GM18861 (cell line): ENCODE measurements around the gene CDC42BPB.

ENCODE experiments used
- ATAC-seq: cut with Tn5 transposase; IDR thresholded peaks from one replicate; pipeline ENCODE4 v1.9.1; 2021; ENCODE audit not compliant: unreplicated experiment

The CDC42BPB gene

GRCh38 chr14:102945346-102946130, 111.8 kb downstream of the CDC42BPB start:
- ATAC-seq = no peak

GRCh38 chr14:102944448-102945330, 112.7 kb downstream of the CDC42BPB start:
- ATAC-seq = no peak

GRCh38 chr14:102943979-102944378, 113.4 kb downstream of the CDC42BPB start:
- ATAC-seq = no peak

- ATAC-seq = no peak
Observed at GRCh38 chr14:102943454-102943853, 113.9 kb downstream of the CDC42BPB start.

- ATAC-seq = no peak
Observed at GRCh38 chr14:102942069-102942468, 115.3 kb downstream of the CDC42BPB start.

- no peak for ATAC-seq
Observed at GRCh38 chr14:102941419-102942011, 115.8 kb downstream of the CDC42BPB start.

- no peak for ATAC-seq
Observed at GRCh38 chr14:102940729-102941362, 116.5 kb downstream of the CDC42BPB start.

- no peak for ATAC-seq
Observed at GRCh38 chr14:102939820-102940561, 117.4 kb downstream of the CDC42BPB start.

- ATAC-seq = no peak
Observed at GRCh38 chr14:102939329-102939728, 118.0 kb downstream of the CDC42BPB start.

- ATAC-seq = no peak
Observed at GRCh38 chr14:102938191-102938590, 119.2 kb downstream of the CDC42BPB start.

- no peak for ATAC-seq
Observed at GRCh38 chr14:102937331-102938175, 119.8 kb downstream of the CDC42BPB start.

- no peak for ATAC-seq
Observed at GRCh38 chr14:102935756-102936155, 121.6 kb downstream of the CDC42BPB start.

- no peak for ATAC-seq
Observed at GRCh38 chr14:102933618-102934231, 123.6 kb downstream of the CDC42BPB start.

GRCh38 chr14:102932484-102933248, 124.7 kb downstream of the CDC42BPB start:
- ATAC-seq = no peak

- no peak for ATAC-seq
Observed at GRCh38 chr14:102931580-102932285, 125.6 kb downstream of the CDC42BPB start.

GRCh38 chr14:102930753-102931579, 126.4 kb downstream of the CDC42BPB start:
- no peak for ATAC-seq
